ENCODE results near the gene ENOX1.

Gene ENOX1

GRCh38 chr13:43269037-43269481 lies 517.7 kb downstream of the ENOX1 start:
- no peak for DNase-seq

GRCh38 chr13:43268632-43269031 lies 518.1 kb downstream of the ENOX1 start:
- DNase-seq: no peak

- DNase-seq: no peak
These were observed 518.9 kb downstream of the ENOX1 start for GRCh38 chr13:43267916-43268315.

- no peak for DNase-seq
These were observed 519.7 kb downstream of the ENOX1 start for GRCh38 chr13:43266936-43267615.

GRCh38 chr13:43265028-43265427 lies 521.7 kb downstream of the ENOX1 start:
- no peak for DNase-seq

GRCh38 chr13:43264458-43264857 lies 522.3 kb downstream of the ENOX1 start:
- no peak for DNase-seq

GRCh38 chr13:43263047-43263446 lies 523.7 kb downstream of the ENOX1 start:
- DNase-seq: no peak

GRCh38 chr13:43260999-43261398 lies 525.8 kb downstream of the ENOX1 start:
- no peak for DNase-seq

- DNase-seq: no peak
These were observed 528.0 kb downstream of the ENOX1 start for GRCh38 chr13:43258771-43259170.

- no peak for DNase-seq
These were observed 529.0 kb downstream of the ENOX1 start for GRCh38 chr13:43257765-43258164.

- DNase-seq: no peak
These were observed 534.8 kb downstream of the ENOX1 start for GRCh38 chr13:43251961-43252360.

GRCh38 chr13:43246382-43246781 lies 540.4 kb downstream of the ENOX1 start:
- DNase-seq: no peak

GRCh38 chr13:43245374-43245964 lies 541.3 kb downstream of the ENOX1 start:
- DNase-seq: no peak

GRCh38 chr13:43244481-43244880 lies 542.3 kb downstream of the ENOX1 start:
- DNase-seq: no peak

GRCh38 chr13:43243711-43244110 lies 543.1 kb downstream of the ENOX1 start:
- no peak for DNase-seq

GRCh38 chr13:43242040-43242439 lies 544.7 kb downstream of the ENOX1 start:
- DNase-seq: no peak

GRCh38 chr13:43240278-43240677 lies 546.5 kb downstream of the ENOX1 start:
- no peak for DNase-seq

GRCh38 chr13:43239275-43239840 lies 547.4 kb downstream of the ENOX1 start:
- DNase-seq: no peak

GRCh38 chr13:43238341-43239083 lies 548.3 kb downstream of the ENOX1 start:
- DNase-seq: no peak

GRCh38 chr13:43237616-43238015 lies 549.2 kb downstream of the ENOX1 start:
- DNase-seq: no peak

- DNase-seq: no peak
These were observed 551.7 kb downstream of the ENOX1 start for GRCh38 chr13:43235028-43235427.

- no peak for DNase-seq
These were observed 553.9 kb downstream of the ENOX1 start for GRCh38 chr13:43232873-43233265.

- no peak for DNase-seq
These were observed 554.5 kb downstream of the ENOX1 start for GRCh38 chr13:43232144-43232872.

Data from NK-92 treated with Interleukin-12 subunit alpha and Interleukin-12 subunit beta, amount 100 ng/mL, for 24 hours (cell line).